ENCODE results near the gene PRX.
"Not testable (repeated sequence)": the region's sequence is repeated elsewhere in the genome, so short reads cannot be mapped to it uniquely, and the experiment has no call there.

The PRX gene

DNA sequence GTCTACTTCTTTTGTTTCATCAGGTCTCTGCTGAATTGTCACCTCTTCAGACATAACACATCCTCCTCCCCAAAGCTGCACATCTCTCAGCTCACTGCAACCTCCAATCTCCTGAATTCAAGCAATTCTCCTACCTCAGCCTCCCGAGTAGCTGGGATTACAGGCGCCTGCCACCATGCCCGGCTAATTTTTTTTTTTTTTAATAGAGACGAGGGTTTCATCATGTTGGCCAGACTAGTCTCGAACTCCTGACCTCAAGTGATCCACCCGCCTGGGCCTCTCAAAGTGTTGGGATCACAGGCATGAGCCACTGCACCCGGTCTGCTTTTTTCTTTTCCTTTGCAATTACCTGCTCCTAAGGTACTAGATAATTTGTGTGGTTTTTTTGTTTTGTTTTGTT is 19.6 kb upstream of the PRX start:
- DNase-seq, result not testable (repeated sequence)

GRCh38 chr19:40431698-40432097 is 18.5 kb upstream of the PRX start:
- no peak for DNase-seq

GRCh38 chr19:40430242-40430641 is 17.1 kb upstream of the PRX start:
- not testable (repeated sequence) for DNase-seq

GRCh38 chr19:40428197-40428596 is 15.0 kb upstream of the PRX start:
- DNase-seq, result not testable (repeated sequence)

- peak; percentile 98 for DNase-seq
Measured at GRCh38 chr19:40425450-40426287, 12.5 kb upstream of the PRX start, which contains the start of gene SERTAD1. SERTAD1 (minus strand) TSS chr19:40425992; CDS start chr19:40423546, 2,446 bp downstream.

- no peak for DNase-seq
Measured at GRCh38 chr19:40424637-40425449, 11.7 kb upstream of the PRX start.

DNA sequence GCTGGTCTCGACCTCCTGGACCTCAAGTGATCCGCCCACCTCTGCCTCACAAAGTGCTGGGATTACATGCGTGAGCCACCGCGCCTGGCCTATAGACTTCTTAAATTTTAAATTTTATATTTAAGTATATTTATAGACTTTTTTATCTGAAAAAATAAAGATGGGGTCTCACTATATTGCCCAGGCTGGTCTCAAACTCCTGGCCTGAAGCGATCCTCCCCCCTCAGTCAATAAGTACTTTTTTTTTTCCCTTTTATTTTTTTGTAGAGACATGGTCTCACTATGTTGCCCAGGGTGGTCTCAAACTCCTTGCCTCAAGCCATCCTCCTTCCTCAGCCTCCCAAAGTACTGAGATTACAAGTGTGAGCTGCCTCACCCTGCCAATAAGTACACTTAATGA is 10.8 kb upstream of the PRX start:
- no peak for DNase-seq

GRCh38 chr19:40422748-40423566 is 9.8 kb upstream of the PRX start:
- no peak for DNase-seq

GRCh38 chr19:40421993-40422747 is 9.0 kb upstream of the PRX start:
- DNase-seq, result no peak

DNA sequence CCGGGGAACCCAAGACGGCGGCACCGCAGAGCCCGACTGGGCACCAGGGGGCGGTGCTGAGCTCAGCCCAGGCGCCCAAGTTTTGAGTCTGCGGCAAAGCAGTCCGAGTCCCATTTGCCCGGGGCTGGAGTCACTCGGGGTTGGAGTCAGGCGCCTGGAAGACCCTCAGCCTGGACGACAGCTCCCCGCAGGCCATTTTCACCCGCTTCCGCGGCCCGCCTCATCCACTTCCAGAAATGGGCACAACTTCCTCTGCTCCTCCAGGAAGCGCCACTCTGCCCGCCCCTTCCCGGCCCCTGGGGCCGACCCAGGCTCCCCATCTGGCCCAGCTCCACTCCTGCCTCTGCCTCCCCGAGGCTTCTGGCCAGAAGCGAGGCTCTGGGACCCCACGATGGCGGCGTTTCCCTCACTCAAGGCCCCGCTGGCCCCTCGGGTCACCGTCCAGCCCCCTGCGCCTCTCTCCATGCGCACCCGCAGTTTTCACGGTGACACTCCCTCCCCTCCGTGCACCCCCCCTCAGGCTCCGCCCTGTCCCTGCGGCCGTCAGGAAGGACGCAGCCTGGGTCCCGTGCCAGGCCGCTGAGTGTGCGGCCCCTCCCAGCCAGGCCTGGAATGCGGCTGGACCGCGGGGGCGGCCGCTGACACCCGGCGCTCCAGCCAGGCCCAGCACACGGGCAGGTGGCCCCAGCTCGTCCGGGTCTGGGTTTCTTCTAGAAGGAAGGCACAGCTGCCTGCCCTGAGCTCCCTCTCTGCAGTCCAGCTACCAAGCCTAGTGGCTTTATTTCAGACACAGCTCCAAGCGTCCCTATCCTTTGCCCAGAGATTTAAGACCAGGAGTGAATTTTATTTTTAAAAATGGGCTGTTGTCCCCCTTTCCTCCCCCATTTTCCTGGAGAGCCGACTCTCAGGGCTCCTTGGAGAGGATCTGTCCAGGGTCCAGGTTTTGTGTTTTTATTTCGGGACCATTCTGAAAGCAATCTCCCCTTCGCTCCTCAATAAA is 7.9 kb upstream of the PRX start:
- DNase-seq, result peak; percentile 62

DNA sequence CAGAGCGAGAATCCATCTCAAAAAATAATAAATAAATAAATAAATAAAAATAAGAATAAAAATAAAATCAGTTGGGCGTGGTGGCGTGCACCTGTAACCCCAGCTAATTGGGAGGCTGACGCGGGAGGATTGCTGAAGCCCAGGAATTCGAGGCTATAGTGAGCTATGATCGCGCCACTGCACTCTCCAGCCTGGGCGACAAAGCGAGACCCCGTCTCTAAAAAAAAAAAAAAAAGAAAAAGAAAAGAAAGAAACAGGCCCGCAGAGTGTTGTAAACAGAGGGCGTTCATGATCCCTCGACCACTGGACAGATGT is 7.2 kb upstream of the PRX start:
- DNase-seq, result no peak

GRCh38 chr19:40419780-40420179 is 6.6 kb upstream of the PRX start:
- DNase-seq, result no peak

DNA sequence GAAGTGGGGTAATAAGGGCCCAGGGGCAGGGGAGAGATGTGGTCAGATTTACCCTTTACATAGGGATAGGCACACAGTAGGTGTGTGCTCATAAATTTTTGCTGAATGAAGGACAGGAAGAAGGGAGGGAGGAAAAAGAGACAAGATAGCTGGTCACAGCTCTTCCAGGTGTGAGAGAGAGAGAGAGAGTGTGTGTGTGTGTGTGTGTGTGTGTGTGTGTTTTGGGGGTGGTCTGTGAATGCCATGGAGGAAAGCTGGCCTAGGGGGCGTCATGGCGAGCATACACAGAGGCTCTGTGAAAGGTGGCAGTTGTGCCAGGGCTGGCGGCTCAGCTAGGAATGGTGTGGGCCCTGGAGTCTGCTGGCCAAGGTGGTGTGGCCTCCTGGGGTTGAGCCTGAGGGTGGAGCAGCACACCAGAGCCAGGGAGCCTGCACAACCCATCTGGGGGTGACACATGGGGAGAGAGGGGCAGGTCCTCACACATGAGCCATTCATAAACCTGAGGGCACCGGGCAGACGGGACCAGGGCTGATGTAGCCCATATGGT is 6.0 kb upstream of the PRX start:
- no peak for DNase-seq

DNA sequence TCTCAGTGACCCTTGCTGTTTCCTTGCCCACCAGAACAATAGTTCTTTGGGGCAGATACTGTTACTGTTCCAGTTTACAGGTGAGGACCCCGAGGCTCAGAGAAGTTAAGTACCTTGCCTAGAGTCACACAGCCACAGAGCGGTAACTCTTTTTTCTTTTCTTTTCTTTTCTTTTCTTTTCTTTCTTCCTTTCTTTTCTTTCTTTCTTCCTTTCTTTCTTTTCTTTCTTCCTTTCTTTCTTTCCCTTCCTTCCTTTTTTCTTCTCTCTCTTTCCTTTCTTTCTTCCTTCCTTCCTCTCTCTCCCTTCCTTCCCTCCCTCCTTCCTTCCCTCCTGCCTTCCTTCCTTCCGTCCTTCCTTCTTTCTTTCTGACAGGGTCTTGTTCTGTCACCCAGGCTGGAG is 4.9 kb upstream of the PRX start:
- no peak for DNase-seq

- no peak for DNase-seq
Measured at GRCh38 chr19:40417643-40417981, 4.4 kb upstream of the PRX start.

DNA sequence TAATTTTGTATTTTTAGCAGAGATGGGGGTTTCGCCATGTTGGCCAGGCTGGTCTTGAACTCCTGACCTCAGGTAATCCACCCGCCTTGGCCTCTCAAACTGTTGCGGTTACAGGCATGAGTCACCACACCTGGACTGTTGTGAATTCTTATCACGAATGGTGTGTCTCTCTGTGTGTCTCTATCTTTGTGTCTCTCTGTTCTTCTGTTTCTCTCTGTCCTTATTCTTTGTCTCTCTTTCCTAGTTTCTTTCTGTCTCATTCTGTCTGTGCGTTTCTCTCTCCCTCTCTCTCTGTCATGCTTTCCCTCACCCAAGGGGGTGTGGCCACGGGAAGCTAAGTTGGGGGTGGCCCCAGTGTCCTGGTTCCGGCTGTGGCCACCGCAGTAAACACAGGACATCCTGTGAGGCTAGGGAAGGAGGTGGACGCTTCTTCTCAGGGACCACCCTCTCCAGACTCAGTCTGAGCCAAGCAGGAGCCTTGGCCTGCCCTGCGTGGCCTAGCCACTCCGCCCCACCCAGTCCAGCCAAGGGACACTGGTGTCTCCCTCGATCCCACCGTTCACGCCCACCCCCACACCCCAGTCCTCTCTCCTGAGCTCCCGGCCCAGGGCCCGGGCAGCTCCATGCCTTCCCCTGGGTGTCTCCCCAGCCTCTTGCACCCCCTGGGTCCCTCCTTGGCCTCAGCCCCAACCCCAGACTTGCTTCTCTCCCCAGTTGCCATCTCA is 3.9 kb upstream of the PRX start:
- DNase-seq, result no peak

DNA sequence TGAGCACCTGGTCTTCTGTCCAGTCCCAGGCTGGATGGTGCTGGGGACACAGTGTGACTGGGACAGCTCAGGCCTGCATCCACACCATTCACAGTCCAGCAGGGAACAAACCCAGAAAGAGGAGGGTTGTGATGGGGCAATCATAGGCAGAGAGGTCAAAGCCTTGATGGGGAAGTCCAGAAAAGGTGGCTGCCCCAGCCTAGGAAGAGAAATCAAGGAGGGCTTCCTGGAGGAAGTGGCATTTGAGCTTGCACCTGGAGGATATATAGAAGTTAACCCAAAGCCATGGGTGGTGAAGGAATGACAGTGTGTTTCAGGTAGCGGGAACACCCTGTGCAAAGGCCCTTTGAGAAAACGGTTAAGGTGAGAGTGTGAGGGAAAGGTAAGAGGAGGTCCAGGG is 2.6 kb upstream of the PRX start:
- no peak for DNase-seq

GRCh38 chr19:40414542-40415535 is 1.7 kb upstream of the PRX start:
- no peak for DNase-seq

GRCh38 chr19:40412866-40413265 is 312 bp downstream of the PRX start:
- no peak for DNase-seq

Measured in NCI-H1694 (cell line).